Erythroblast (primary cell): ENCODE results near the gene RAB30.

ENCODE experiments used
- GATA1 ChIP-seq: IDR thresholded peaks from 2 replicates; pipeline ENCODE4 v1.6.1; 2011; ENCODE audit warnings: low read depth, mild to moderate bottlenecking, control low read depth, low read length, moderate library complexity
- POLR2A ChIP-seq: IDR thresholded peaks from 2 replicates; pipeline ENCODE4 v1.6.1; 2011; ENCODE audit warnings: mild to moderate bottlenecking, low read length

DNA sequence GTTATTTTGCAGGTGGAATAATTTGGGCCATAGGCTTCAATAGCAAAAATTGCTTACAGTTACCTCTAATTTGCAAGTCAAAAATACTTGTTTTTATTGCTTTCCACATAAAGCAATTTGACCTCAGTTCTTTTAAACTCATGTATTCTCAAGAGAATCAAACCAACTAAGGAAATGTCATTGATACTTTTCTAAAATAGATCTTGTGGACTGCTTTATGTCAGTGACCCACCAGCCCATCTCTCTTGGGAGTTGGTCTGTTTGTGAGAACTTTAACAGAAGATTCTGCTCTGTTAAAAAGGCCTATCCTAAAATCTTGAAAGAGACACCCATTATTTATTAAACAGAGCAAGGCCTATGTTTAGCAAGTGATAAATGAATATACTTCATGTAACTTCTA is 94.9 kb downstream of the RAB30 start:
- TF ChIP-seq POLR2A (no peak), GATA1 (no peak)
